Cardiac muscle cell (in vitro differentiated cells and primary cell): ENCODE results near the gene TSFM. TPM values are rescaled to one million over a fixed set of nuclear protein-coding genes. Genes with fewer than 3 reads are reported as not detected.

Source experiments
- DNase-seq, 2 donors: peaks; one replicate each; pipeline versions ENCODE4 v3.0.0 to v3.0.0-alpha.2; 2010 to 2017; ENCODE audit warnings: low read depth in 1 of 2, low spot score in 1 of 2
- H3K27ac ChIP-seq: fragments of 200-600 bp; sonication (generic); 2 replicates; pipeline ENCODE4 v1.5.1; 2016
- H3K27me3 ChIP-seq: fragments of 200-600 bp; sonication (generic); 2 replicates; pipeline ENCODE4 v1.6.0; 2016; ENCODE audit warnings: control low read depth
- H3K36me3 ChIP-seq: fragments of 200-600 bp; sonication (generic); 2 replicates; pipeline ENCODE4 v1.5.1; 2016; ENCODE audit warnings: control low read depth
- H3K4me1 ChIP-seq: fragments of 200-600 bp; sonication (generic); 2 replicates; pipeline ENCODE4 v1.8.1; 2017; ENCODE audit warnings: low read depth, mild to moderate bottlenecking, mixed run types
- H3K4me3 ChIP-seq: fragments of 200-600 bp; sonication (generic); 2 replicates; pipeline ENCODE4 v1.5.1; 2016; ENCODE audit warnings: mild to moderate bottlenecking
- H3K9me3 ChIP-seq: fragments of 200-600 bp; sonication (generic); 2 replicates; pipeline ENCODE4 v1.5.1; 2017; ENCODE audit warnings: low read depth, mild to moderate bottlenecking, control low read depth
- polyA plus RNA-seq: library from polyadenylated mRNA; unstranded; fragments of >200 nt; fragmentation: Nextera tagmentation; extraction: Ambion mirVana; gene quantifications from 2 replicates; pipeline ENCODE4 v1.2.1, GENCODE V29; 2016
- total RNA-seq: library from RNA; depleted of rRNA; stranded (reverse); fragments of >200 nt; gene quantifications from 2 replicates; pipeline ENCODE4 v1.2.3, GENCODE V29; 2016
- TF ChIP-seq, protein P1 (sequence below): IDR thresholded peaks from 2 replicates; pipeline ENCODE4 v1.5.1; 2012; ENCODE audit warnings: low read depth, mild to moderate bottlenecking, low read length

TSFM gene
- total and polyA plus RNA-seq, 2 experiments from 2014 or later = 22.6 to 66.7 TPM

GRCh38 chr12:57842342-57843294, 60.0 kb downstream of the TSFM start:
- H3K4me1 ChIP-seq = peaks cover 69% of the 10 kb centered on the region

DNA sequence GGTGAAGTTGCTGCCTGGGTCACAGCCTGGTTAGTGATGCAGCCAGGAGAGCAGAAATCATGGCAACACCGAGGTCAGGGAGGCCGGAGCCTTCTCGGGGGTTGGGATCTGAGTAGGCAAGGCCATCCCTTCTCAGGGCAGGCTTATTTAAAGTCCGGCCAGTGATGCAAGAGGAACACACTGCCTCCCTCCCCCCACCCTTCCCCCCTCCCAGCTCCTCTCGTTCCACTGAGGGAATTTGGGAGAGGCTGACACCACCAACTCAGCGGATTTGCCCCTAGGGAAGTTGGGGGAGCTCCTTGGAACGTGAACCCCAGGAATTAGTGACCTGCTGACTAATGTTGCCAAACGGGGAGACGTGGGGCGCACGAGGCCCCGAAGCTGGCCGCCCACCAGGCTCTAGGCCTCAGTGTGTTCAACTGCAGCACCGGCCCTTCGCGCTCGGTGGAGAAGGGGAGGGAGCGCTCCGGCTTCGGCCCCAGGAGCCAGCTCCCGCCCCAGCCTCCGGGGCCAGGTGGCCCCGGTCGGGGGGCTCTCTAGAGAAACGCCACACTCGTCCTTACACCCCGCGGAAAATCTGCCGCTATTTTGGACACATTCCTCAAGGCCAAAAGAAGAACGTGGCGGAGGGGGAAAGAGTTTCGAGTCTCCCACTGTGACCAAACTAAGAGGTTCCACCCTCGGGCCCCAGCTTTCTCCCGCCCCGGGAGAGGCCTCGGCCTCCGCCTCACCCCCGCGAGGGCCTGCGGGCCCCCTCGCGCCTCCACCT, 62.3 kb downstream of the TSFM start:
- Histone ChIP-seq H3K36me3 (no peaks in the 10 kb centered on the region), H3K9me3 (no peaks in the 10 kb centered on the region), H3K4me1 (peaks cover 47% of the 10 kb centered on the region), H3K4me3 (peak overlapping the region; percentile 82), H3K27ac (peak overlapping the region; percentile 100), H3K27me3 (no peaks in the 10 kb centered on the region)
- DNase-seq = peak; percentile 62 to 92
- TF ChIP-seq, protein P1, sequence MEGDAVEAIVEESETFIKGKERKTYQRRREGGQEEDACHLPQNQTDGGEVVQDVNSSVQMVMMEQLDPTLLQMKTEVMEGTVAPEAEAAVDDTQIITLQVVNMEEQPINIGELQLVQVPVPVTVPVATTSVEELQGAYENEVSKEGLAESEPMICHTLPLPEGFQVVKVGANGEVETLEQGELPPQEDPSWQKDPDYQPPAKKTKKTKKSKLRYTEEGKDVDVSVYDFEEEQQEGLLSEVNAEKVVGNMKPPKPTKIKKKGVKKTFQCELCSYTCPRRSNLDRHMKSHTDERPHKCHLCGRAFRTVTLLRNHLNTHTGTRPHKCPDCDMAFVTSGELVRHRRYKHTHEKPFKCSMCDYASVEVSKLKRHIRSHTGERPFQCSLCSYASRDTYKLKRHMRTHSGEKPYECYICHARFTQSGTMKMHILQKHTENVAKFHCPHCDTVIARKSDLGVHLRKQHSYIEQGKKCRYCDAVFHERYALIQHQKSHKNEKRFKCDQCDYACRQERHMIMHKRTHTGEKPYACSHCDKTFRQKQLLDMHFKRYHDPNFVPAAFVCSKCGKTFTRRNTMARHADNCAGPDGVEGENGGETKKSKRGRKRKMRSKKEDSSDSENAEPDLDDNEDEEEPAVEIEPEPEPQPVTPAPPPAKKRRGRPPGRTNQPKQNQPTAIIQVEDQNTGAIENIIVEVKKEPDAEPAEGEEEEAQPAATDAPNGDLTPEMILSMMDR = no peak

More at GRCh38 chr12:57842342-57843294, 60.0 kb downstream of the TSFM start:
- TF ChIP-seq, protein P1 = no peak
- Histone ChIP-seq H3K36me3 (no peaks in the 10 kb centered on the region), H3K9me3 (no peaks in the 10 kb centered on the region), H3K4me3 (peak overlapping the region; percentile 7), H3K27me3 (no peaks in the 10 kb centered on the region), H3K27ac (peak overlapping the region; percentile 87)
- peak; percentile 36 to 64 for DNase-seq

DNA sequence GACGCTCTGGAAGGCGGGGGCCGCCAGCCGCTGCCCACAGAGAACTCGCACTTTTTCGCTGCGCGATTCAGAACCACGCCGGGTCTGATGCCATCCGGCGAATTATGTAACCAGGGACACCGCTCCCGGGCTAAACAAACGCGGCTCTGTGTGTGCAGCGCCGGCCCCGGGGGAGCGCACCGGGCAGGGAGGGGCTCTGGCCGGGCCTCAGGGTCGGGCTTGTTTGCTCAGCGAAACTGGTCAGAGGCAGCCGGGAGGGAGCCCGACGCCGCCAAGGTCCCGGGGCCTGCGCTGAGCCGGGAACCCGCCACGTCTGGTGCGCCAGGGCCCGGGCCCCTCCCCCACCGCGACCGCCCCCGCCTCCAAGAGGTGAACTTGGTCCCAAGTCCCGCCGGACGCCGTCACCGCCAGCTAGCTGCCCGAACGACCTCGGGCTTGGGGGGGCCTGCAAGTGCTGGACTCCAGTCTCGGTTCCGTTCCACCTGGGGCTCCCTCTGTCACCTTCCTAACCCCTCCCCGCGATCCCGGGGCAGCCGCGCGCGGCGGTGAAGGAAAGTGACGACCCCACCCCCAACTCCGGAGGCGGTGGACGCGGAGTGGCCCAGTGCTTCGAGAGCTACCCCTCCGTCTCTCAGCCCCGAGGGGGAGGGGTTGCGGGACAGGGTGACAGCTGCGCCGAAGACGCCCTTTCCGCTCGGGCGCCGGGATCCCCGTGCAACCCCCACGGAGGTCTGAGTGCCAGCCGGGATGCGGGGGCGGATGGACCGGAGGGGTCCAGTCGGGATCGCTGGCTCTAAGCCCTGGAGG, 63.1 kb downstream of the TSFM start:
- Histone ChIP-seq H3K36me3 (no peaks in the 10 kb centered on the region), H3K4me3 (peak overlapping the region; percentile 82), H3K27me3 (no peaks in the 10 kb centered on the region), H3K9me3 (no peaks in the 10 kb centered on the region), H3K4me1 (peaks cover 41% of the 10 kb centered on the region), H3K27ac (peak overlapping the region; percentile 100)
- peak; percentile 62 to 88 for DNase-seq
- TF ChIP-seq, protein P1 = no peak

DNA sequence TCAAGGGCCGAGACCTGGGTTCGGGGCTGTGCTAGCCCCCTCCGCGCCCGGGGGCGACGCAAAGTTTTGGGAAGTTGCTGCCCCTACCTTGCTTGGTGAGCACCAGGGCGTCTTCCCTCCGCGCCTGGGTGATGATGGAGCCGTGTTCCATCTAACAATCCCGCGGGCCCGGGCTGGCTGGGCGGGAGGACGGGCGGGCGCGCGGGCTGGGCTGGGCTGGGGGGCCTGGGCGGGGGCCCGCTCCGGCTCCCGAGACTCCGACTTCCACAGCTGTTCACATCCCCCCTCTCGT, 63.6 kb downstream of the TSFM start:
- peak overlapping the region; percentile 100 for H3K27ac ChIP-seq
- no peaks in the 10 kb centered on the region for H3K9me3 ChIP-seq
- H3K36me3 ChIP-seq = no peaks in the 10 kb centered on the region
- TF ChIP-seq, protein P1 = no peak
- H3K4me3 ChIP-seq = peak overlapping the region; percentile 82
- DNase-seq = no peak
- H3K4me1 ChIP-seq = peaks cover 42% of the 10 kb centered on the region
- no peaks in the 10 kb centered on the region for H3K27me3 ChIP-seq

GRCh38 chr12:57846577-57847319, 64.2 kb downstream of the TSFM start, which contains the start of gene CTDSP2:
Gene CTDSP2, minus strand, starts transcription at chr12:57846729. Its CDS starts 294 bp downstream, at chr12:57846435.
- Histone ChIP-seq H3K9me3 (no peaks in the 10 kb centered on the region), H3K27ac (peak within 1 kb of the TSS; percentile 100), H3K4me3 (peak within 1 kb of the TSS; percentile 82), H3K4me1 (peaks cover 42% of the 10 kb centered on the region), H3K36me3 (no peaks in the 10 kb centered on the region), H3K27me3 (no peaks in the 10 kb centered on the region)
- DNase-seq = peak; percentile 99 to 100
- TF ChIP-seq, protein P1 = no peak
